H1 (cell line): ENCODE results near the gene AIFM1. TPM values are rescaled to one million over a fixed set of nuclear protein-coding genes. Genes with fewer than 3 reads are reported as not detected.

Source experiments
- CTCF ChIA-PET: fragments of 300-600 bp; sonication (Branson Sonifier 250); formaldehyde crosslinking; loops from one replicate; lab custom pipeline; 2021; ENCODE audit not compliant: partially characterized antibody; lab: Charles Lee
- POLR2A ChIA-PET: fragments of 300-600 bp; sonication (Branson Sonifier 250); formaldehyde crosslinking; loops from one replicate; lab custom pipeline; 2021; ENCODE audit warnings: inconsistent platforms; ENCODE audit not compliant: partially characterized antibody; lab: Charles Lee
- DNase-seq, 2 experiments: peaks; one replicate each; pipeline versions ENCODE4 v3.0.0 to v3.0.0-alpha.2; 2010 to 2022; ENCODE audit warnings: low spot score in 2 of 2, low read depth in 1 of 2, mixed read lengths in 1 of 2
- FAIRE-seq: peaks from 2 replicates; lab custom pipeline; 2011; peaks lifted over from hg19 to GRCh38; lab: Jason Lieb, UNC
- H2AFZ ChIP-seq: 2 replicates; pipeline ENCODE4 v1.8.1; 2012; ENCODE audit warnings: low read length, inconsistent platforms
- H2AK5ac ChIP-seq: 2 replicates; pipeline ENCODE4 v1.6.1; 2013; ENCODE audit warnings: low read depth, low read length
- H2BK120ac ChIP-seq: replicated peaks from 2 replicates; pipeline ENCODE3; 2013; ENCODE audit warnings: low read depth, low read length, inconsistent platforms
- H2BK12ac ChIP-seq: 2 replicates; pipeline ENCODE4 v1.6.1; 2013; ENCODE audit warnings: low read depth, low read length
- H2BK15ac ChIP-seq: 2 replicates; pipeline ENCODE4 v1.6.1; 2013; ENCODE audit warnings: low read length
- H2BK20ac ChIP-seq: 2 replicates; pipeline ENCODE4 v1.6.1; 2013; ENCODE audit warnings: low read length
- H2BK5ac ChIP-seq: 2 replicates; pipeline ENCODE4 v1.6.1; 2013; ENCODE audit warnings: low read depth, low read length
- H3K14ac ChIP-seq: 2 replicates; pipeline ENCODE4 v1.6.1; 2013; ENCODE audit warnings: inconsistent platforms; ENCODE audit not compliant: insufficient read length
- H3K18ac ChIP-seq: 2 replicates; pipeline ENCODE4 v1.6.1; 2013; ENCODE audit warnings: low read length; ENCODE audit errors: extremely low read depth
- H3K23ac ChIP-seq: 2 replicates; pipeline ENCODE4 v1.6.1; 2013; ENCODE audit warnings: inconsistent platforms; ENCODE audit not compliant: insufficient read length
- H3K23me2 ChIP-seq: 2 replicates; pipeline ENCODE4 v1.6.1; 2013; ENCODE audit warnings: low read depth, low read length
- H3K27ac ChIP-seq: 2 replicates; pipeline ENCODE4 v1.6.1; 2011; ENCODE audit warnings: low read depth, low read length, inconsistent platforms
- H3K27me3 ChIP-seq, 4 experiments: replicated peaks in 1 of 4; 1 replicate in 1 of 4; 2 replicates in 3 of 4; pipeline versions ENCODE4 v1.6.1 to v1.8.1; 2011 to 2013; ENCODE audit warnings: low read length in 3 of 4, mild to moderate bottlenecking in 3 of 4, inconsistent platforms in 2 of 4, mixed read lengths in 2 of 4, moderate library complexity in 1 of 4; ENCODE audit not compliant: control insufficient read depth in 3 of 4, insufficient read depth in 3 of 4; ENCODE audit errors: extremely low read depth in 1 of 4
- H3K36me3 ChIP-seq, 4 experiments: 2 replicates each; pipeline versions ENCODE4 v1.6.1 to v1.8.1; 2011 to 2013; ENCODE audit warnings: mild to moderate bottlenecking in 4 of 4, low read length in 3 of 4, moderate library complexity in 2 of 4, control low read depth in 1 of 4, inconsistent platforms in 1 of 4; ENCODE audit not compliant: insufficient read depth in 4 of 4, control insufficient read depth in 2 of 4
- H3K4ac ChIP-seq: replicated peaks from 2 replicates; pipeline ENCODE3; 2013; ENCODE audit warnings: low read length, low read depth, mixed read lengths, inconsistent platforms; ENCODE audit not compliant: insufficient read length
- H3K4me1 ChIP-seq, 4 experiments: replicated peaks in 1 of 4; 1 replicate in 1 of 4; 2 replicates in 3 of 4; pipeline versions ENCODE4 v1.6.1 to v1.8.1; 2011 to 2013; ENCODE audit warnings: low read length in 3 of 4, inconsistent platforms in 2 of 4, mixed read lengths in 1 of 4; ENCODE audit not compliant: insufficient read depth in 4 of 4, control insufficient read depth in 3 of 4
- H3K4me2 ChIP-seq, 2 experiments: 2 replicates each; pipeline versions ENCODE4 v1.6.1 to v1.8.1; 2011 to 2013; ENCODE audit warnings: low read depth in 2 of 2, low read length in 2 of 2, control low read depth in 1 of 2, inconsistent platforms in 1 of 2, mild to moderate bottlenecking in 1 of 2; ENCODE audit not compliant: insufficient read depth in 1 of 2
- H3K4me3 ChIP-seq, 4 experiments: fragments of 200-600, 300-600 bp in 1 of 4; sonication (generic), shearing (Covaris generic), sonication (Bioruptor Twin) in 1 of 4; 2 replicates each; pipeline versions ENCODE4 v1.5.1 to v1.8.1; 2011 to 2016; ENCODE audit warnings: low read length in 4 of 4, low read depth in 3 of 4, control low read depth in 2 of 4, inconsistent platforms in 2 of 4, mild to moderate bottlenecking in 2 of 4, mixed read lengths in 1 of 4, moderate library complexity in 1 of 4; ENCODE audit not compliant: insufficient read depth in 2 of 4; ENCODE audit errors: extremely low read depth in 1 of 4
- H3K56ac ChIP-seq: replicated peaks from 2 replicates; pipeline ENCODE3; 2013; ENCODE audit warnings: low read depth, mild to moderate bottlenecking, mixed read lengths, low read length, inconsistent platforms; ENCODE audit not compliant: insufficient read length
- H3K79me1 ChIP-seq: 2 replicates; pipeline ENCODE4 v1.6.1; 2013; ENCODE audit warnings: low read depth, low read length, control low read depth
- H3K79me2 ChIP-seq, 2 experiments: 2 replicates each; pipeline versions ENCODE4 v1.6.1 to v1.8.1; 2012 to 2013; ENCODE audit warnings: low read length in 2 of 2, mild to moderate bottlenecking in 2 of 2, inconsistent platforms in 1 of 2; ENCODE audit not compliant: insufficient read depth in 2 of 2, control insufficient read depth in 1 of 2
- H3K9ac ChIP-seq, 4 experiments: replicated peaks in 1 of 4; 1 replicate in 1 of 4; 2 replicates in 3 of 4; pipeline versions ENCODE4 v1.6.1 to v1.8.1; 2011 to 2013; ENCODE audit warnings: low read depth in 3 of 4, low read length in 3 of 4, control low read depth in 2 of 4, mild to moderate bottlenecking in 2 of 4, moderate library complexity in 2 of 4, inconsistent platforms in 1 of 4; ENCODE audit errors: extremely low read depth in 1 of 4
- H3K9me3 ChIP-seq, 2 experiments: 2 replicates each; pipeline versions ENCODE4 v1.6.1 to v1.8.1; 2012 to 2013; ENCODE audit warnings: mild to moderate bottlenecking in 2 of 2, moderate library complexity in 2 of 2, control low read depth in 1 of 2, inconsistent platforms in 1 of 2, low read depth in 1 of 2, low read length in 1 of 2, mixed read lengths in 1 of 2; ENCODE audit not compliant: insufficient read depth in 2 of 2
- H4K20me1 ChIP-seq, 2 experiments: replicated peaks in 1 of 2; 2 replicates each; pipeline versions ENCODE3 to v1.8.1; 2011 to 2013; ENCODE audit warnings: inconsistent platforms in 2 of 2, low read length in 2 of 2, mild to moderate bottlenecking in 1 of 2; ENCODE audit not compliant: insufficient read depth in 2 of 2, control insufficient read depth in 1 of 2
- H4K5ac ChIP-seq: 2 replicates; pipeline ENCODE4 v1.6.1; 2013; ENCODE audit warnings: low read length, low read depth, mixed read lengths, inconsistent platforms; ENCODE audit not compliant: insufficient read length
- H4K8ac ChIP-seq: 2 replicates; pipeline ENCODE4 v1.8.0; 2013; ENCODE audit warnings: mild to moderate bottlenecking, moderate library complexity, low read length, inconsistent platforms; ENCODE audit not compliant: insufficient read depth; ENCODE audit errors: extremely low read depth
- H4K91ac ChIP-seq: replicated peaks from 2 replicates; pipeline ENCODE3; 2013; ENCODE audit warnings: low read length, mixed read lengths, inconsistent platforms; ENCODE audit not compliant: insufficient read length
- BACH1 ChIP-seq: IDR thresholded peaks from 2 replicates; pipeline ENCODE4 v1.6.1; 2012; ENCODE audit warnings: low read length, improper control_type of control experiment
- CBX8 ChIP-seq: fragments of 300-800, 300-1000 bp; sonication (generic); IDR thresholded peaks from 2 replicates; pipeline ENCODE4 v1.7.1; 2016; ENCODE audit warnings: low read depth, low read length, borderline replicate concordance
- E2F6 ChIP-seq: IDR thresholded peaks from 2 replicates; pipeline ENCODE4 v1.6.1; 2012; ENCODE audit warnings: inconsistent platforms
- FOSL1 ChIP-seq: IDR thresholded peaks from 2 replicates; pipeline ENCODE4 v1.6.1; 2011; ENCODE audit warnings: mild to moderate bottlenecking, low read depth, low read length, moderate library complexity; ENCODE audit not compliant: insufficient read depth
- KDM5A ChIP-seq: fragments of 200-600 bp; IDR thresholded peaks from 2 replicates; pipeline ENCODE4 v1.7.1; 2012; ENCODE audit warnings: mild to moderate bottlenecking, low read length, inconsistent platforms, mixed read lengths
- NANOG ChIP-seq: IDR thresholded peaks from 2 replicates; pipeline ENCODE4 v1.6.1; 2011; ENCODE audit warnings: low read length, low read depth, mild to moderate bottlenecking, inconsistent platforms; ENCODE audit not compliant: insufficient read depth, poor library complexity, severe bottlenecking
- POLR2A ChIP-seq, 2 experiments: IDR thresholded peaks; 1 replicate in 1 of 2; 2 replicates in 1 of 2; pipeline ENCODE4 v1.6.1; 2011; ENCODE audit warnings: low read depth in 2 of 2, low read length in 2 of 2, mild to moderate bottlenecking in 2 of 2; ENCODE audit errors: control extremely low read depth in 1 of 2
- RBBP5 ChIP-seq: IDR thresholded peaks from 2 replicates; pipeline ENCODE4 v1.7.1; 2012; ENCODE audit warnings: low read depth, mild to moderate bottlenecking, inconsistent platforms, low read length, moderate library complexity, borderline replicate concordance
- RNF2 ChIP-seq: fragments of 200-900, 300-1000 bp; sonication (generic); IDR thresholded peaks from 2 replicates; pipeline ENCODE4 v1.7.1; 2016; ENCODE audit warnings: borderline replicate concordance, low read depth, mild to moderate bottlenecking, antibody characterized with exemption, low read length; ENCODE audit not compliant: poor library complexity, severe bottlenecking; ENCODE audit errors: missing control alignments
- SP1 ChIP-seq: IDR thresholded peaks from 2 replicates; pipeline ENCODE4 v1.6.1; 2011; ENCODE audit warnings: low read depth, low read length
- WGBS, 2 experiments: shearing (Covaris generic) in 1 of 2; methylation state at CpG; one replicate each; pipeline versions ENCODE4 v1.1.6 to v1.1.7; 2013 to 2015; ENCODE audit warnings: low lambda C conversion rate in 2 of 2, mixed read lengths in 2 of 2, inconsistent platforms in 1 of 2, low coverage in 1 of 2, missing lambda C conversion rate in 1 of 2; ENCODE audit not compliant: insufficient replicate concordance in 2 of 2, insufficient coverage in 1 of 2, insufficient read length in 1 of 2; ENCODE audit errors: extremely low coverage in 1 of 2, missing lambda C conversion rate in 1 of 2; 5-methylcytosine and 5-hydroxymethylcytosine counted together
- polyA plus RNA-seq, 7 experiments: library from polyadenylated mRNA; depleted of rRNA in 3 of 7; stranded (reverse) in 5 of 7; unstranded in 2 of 7; fragments of >200 nt in 5 of 7; fragments of 200-250 nt in 2 of 7; gene quantifications; 1 replicate in 5 of 7; 2 replicates in 1 of 7; 4 replicates in 1 of 7; pipeline versions ENCODE4 v1.2.1 to v1.2.3, GENCODE V29; 2011 to 2013; ENCODE audit warnings: missing spikeins in 2 of 7, mixed read lengths in 2 of 7
- total RNA-seq: library from RNA; stranded (reverse); fragmentation: NEBNext Ultra II Directional; extraction: Animal tissue kit (Norgen Biotek cat#: 25700); gene quantifications from 2 replicates; pipeline ENCODE4 v1.2.1, GENCODE V29; 2021
- TF ChIP-seq, protein P1 (sequence below), 3 experiments: IDR thresholded peaks; 1 replicate in 2 of 3; 2 replicates in 1 of 3; pipeline versions ENCODE4 v1.5.1 to v1.6.1; 2011; ENCODE audit warnings: low read length in 3 of 3, mild to moderate bottlenecking in 3 of 3, inconsistent platforms in 2 of 3, low read depth in 1 of 3, moderate library complexity in 1 of 3; ENCODE audit not compliant: insufficient read depth in 1 of 3; ENCODE audit errors: control extremely low read depth in 1 of 3

The AIFM1 gene
- total and polyA plus RNA-seq, 2 of the 8 experiments (the other 6 are each of a cell fraction or from before 2014, with no cell fraction given), result 34.1 to 55.4 TPM

DNA sequence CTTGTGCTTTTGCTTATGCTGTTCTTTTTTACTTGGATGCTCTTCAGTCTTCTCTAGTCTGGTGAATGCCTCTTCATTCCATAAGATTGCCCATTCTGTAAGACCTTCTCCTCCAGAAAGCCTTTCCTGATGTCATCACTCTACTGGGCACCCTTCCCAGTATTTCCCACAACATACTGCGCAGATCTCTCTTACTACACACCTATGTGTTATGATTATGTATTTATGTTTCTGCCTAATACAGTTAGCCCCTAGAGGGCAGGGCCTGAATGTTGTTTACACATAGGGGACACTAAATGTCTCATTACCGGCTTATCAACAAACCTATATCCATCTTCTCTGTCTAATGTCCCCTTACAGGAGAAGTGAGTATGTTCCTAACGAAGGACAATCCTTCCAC is 21.1 kb downstream of the AIFM1 start:
- Histone ChIP-seq H3K27ac (no peak overlapping the region), H2BK5ac (no peak overlapping the region), H3K36me3 (peaks cover 0 to 22% (median 10%) of the 10 kb centered on the region in 4 experiments; a peak in 5 of 8 replicates), H2BK12ac (no peak overlapping the region), H3K79me1 (no peaks in the 10 kb centered on the region), H3K79me2 (no peaks in the 10 kb centered on the region), H3K9ac (no peak overlapping the region), H4K8ac (no peak overlapping the region), H3K4ac (no peak overlapping the region), H3K14ac (no peak overlapping the region), H3K23me2 (no peaks in the 10 kb centered on the region), H2BK120ac (no peak overlapping the region), H2AFZ (no peak overlapping the region), H3K18ac (no peak overlapping the region), H4K20me1 (peaks cover 0 to 3% of the 10 kb centered on the region in 2 experiments), H2BK15ac (no peak overlapping the region), H3K27me3 (no peaks in the 10 kb centered on the region), H3K4me1 (no peaks in the 10 kb centered on the region; a peak in 2 of 7 replicates), H3K23ac (no peak overlapping the region), H2AK5ac (no peak overlapping the region), H4K91ac (no peak overlapping the region), H3K9me3 (no peaks in the 10 kb centered on the region), H2BK20ac (no peak overlapping the region), H3K4me3 (no peak overlapping the region), H3K4me2 (no peak overlapping the region), H4K5ac (no peak overlapping the region), H3K56ac (no peak overlapping the region)
- POLR2A ChIA-PET, result interaction anchor here (0.6 kb wide), 1 partner anchor 13 kb away, joined by 3 read pairs; no protein-coding TSS in a partner anchor
- DNase-seq, result no peak
- CTCF ChIA-PET, result no interaction called here
- no peak for FAIRE-seq
- 85% methylated on average over 2 of the region's 3 CpGs; no CpG with 5 or more reads in 1 of the 2 experiments for WGBS, 2 experiments
- TF ChIP-seq POLR2A (IDR thresholded peaks at IDR 0.05; ENCODE audit: control extremely low read depth in 1 of 2, low read depth in 2 of 2, low read length in 2 of 2), result no peak
- no peak for TF ChIP-seq BACH1
- TF ChIP-seq E2F6, result no peak
- no peak for TF ChIP-seq KDM5A
- no peak for TF ChIP-seq NANOG
- TF ChIP-seq RNF2, result no peak
- no peak for TF ChIP-seq RBBP5
- TF ChIP-seq, protein P1, sequence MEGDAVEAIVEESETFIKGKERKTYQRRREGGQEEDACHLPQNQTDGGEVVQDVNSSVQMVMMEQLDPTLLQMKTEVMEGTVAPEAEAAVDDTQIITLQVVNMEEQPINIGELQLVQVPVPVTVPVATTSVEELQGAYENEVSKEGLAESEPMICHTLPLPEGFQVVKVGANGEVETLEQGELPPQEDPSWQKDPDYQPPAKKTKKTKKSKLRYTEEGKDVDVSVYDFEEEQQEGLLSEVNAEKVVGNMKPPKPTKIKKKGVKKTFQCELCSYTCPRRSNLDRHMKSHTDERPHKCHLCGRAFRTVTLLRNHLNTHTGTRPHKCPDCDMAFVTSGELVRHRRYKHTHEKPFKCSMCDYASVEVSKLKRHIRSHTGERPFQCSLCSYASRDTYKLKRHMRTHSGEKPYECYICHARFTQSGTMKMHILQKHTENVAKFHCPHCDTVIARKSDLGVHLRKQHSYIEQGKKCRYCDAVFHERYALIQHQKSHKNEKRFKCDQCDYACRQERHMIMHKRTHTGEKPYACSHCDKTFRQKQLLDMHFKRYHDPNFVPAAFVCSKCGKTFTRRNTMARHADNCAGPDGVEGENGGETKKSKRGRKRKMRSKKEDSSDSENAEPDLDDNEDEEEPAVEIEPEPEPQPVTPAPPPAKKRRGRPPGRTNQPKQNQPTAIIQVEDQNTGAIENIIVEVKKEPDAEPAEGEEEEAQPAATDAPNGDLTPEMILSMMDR (IDR thresholded peaks at IDR 0.05; ENCODE audit: control extremely low read depth in 1 of 3, insufficient read depth in 1 of 3, low read depth in 1 of 3, low read length in 3 of 3), result no peak
- no peak for TF ChIP-seq FOSL1
- TF ChIP-seq CBX8, result no peak
- TF ChIP-seq SP1, result no peak
